PFSK-1 (cell line): ENCODE results near the gene CNGB1.

Experiments
- FOXP2 ChIP-seq: optimal IDR thresholded peaks from 2 replicates; pipeline ENCODE3; 2011; ENCODE audit warnings: borderline replicate concordance, control low read depth, inconsistent platforms; ENCODE audit not compliant: insufficient read depth; ENCODE audit errors: extremely low read length, extremely low read depth
- POLR2AphosphoS5 ChIP-seq: IDR thresholded peaks from 2 replicates; pipeline ENCODE4 v1.6.1; 2012; ENCODE audit warnings: low read depth, mild to moderate bottlenecking, control low read depth, low read length, moderate library complexity
- SIN3A ChIP-seq: IDR thresholded peaks from 2 replicates; pipeline ENCODE4 v1.6.1; 2012; ENCODE audit warnings: mild to moderate bottlenecking, low read length, moderate library complexity, borderline replicate concordance; ENCODE audit not compliant: insufficient read depth
- TAF1 ChIP-seq: IDR thresholded peaks from 2 replicates; pipeline ENCODE4 v1.6.1; 2012; ENCODE audit warnings: low read length, control low read depth, borderline replicate concordance; ENCODE audit not compliant: insufficient read depth
- TF ChIP-seq, protein P1 (sequence below), 2 experiments: IDR thresholded peaks; 2 replicates each; pipeline versions ENCODE4 v1.6.1 to v1.8.0; 2011 to 2012; ENCODE audit warnings: low read depth in 2 of 2, low read length in 2 of 2, control low read depth in 1 of 2, inconsistent platforms in 1 of 2, mild to moderate bottlenecking in 1 of 2, moderate library complexity in 1 of 2; ENCODE audit not compliant: insufficient read depth in 1 of 2

CNGB1 gene

DNA sequence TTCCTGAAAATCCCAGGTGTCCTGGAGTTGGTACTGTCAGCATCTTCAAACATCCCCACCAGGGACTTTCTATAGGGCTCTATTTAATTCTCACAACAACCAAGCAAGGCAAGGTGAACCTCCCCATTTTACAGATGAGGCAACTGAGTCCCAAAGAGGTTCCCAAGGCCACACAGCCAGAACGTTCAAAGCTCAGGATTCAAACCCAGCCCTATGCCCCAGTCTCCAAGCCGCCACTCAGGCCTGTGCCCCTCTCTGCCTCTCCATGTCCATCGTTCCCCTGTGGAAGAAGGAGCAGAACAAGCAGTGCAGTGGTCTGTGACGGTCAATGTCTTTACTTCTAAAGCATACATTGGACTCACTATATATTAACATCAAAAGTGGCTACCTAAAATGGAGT, 23.4 kb upstream of the CNGB1 start:
- TF ChIP-seq POLR2AphosphoS5 (no peak), SIN3A (no peak), FOXP2 (no peak), TAF1 (no peak)
- TF ChIP-seq, protein P1, sequence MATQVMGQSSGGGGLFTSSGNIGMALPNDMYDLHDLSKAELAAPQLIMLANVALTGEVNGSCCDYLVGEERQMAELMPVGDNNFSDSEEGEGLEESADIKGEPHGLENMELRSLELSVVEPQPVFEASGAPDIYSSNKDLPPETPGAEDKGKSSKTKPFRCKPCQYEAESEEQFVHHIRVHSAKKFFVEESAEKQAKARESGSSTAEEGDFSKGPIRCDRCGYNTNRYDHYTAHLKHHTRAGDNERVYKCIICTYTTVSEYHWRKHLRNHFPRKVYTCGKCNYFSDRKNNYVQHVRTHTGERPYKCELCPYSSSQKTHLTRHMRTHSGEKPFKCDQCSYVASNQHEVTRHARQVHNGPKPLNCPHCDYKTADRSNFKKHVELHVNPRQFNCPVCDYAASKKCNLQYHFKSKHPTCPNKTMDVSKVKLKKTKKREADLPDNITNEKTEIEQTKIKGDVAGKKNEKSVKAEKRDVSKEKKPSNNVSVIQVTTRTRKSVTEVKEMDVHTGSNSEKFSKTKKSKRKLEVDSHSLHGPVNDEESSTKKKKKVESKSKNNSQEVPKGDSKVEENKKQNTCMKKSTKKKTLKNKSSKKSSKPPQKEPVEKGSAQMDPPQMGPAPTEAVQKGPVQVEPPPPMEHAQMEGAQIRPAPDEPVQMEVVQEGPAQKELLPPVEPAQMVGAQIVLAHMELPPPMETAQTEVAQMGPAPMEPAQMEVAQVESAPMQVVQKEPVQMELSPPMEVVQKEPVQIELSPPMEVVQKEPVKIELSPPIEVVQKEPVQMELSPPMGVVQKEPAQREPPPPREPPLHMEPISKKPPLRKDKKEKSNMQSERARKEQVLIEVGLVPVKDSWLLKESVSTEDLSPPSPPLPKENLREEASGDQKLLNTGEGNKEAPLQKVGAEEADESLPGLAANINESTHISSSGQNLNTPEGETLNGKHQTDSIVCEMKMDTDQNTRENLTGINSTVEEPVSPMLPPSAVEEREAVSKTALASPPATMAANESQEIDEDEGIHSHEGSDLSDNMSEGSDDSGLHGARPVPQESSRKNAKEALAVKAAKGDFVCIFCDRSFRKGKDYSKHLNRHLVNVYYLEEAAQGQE (IDR thresholded peaks at IDR 0.05; ENCODE audit: insufficient read depth in 1 of 2, low read depth in 2 of 2, low read length in 2 of 2), result no peak

DNA sequence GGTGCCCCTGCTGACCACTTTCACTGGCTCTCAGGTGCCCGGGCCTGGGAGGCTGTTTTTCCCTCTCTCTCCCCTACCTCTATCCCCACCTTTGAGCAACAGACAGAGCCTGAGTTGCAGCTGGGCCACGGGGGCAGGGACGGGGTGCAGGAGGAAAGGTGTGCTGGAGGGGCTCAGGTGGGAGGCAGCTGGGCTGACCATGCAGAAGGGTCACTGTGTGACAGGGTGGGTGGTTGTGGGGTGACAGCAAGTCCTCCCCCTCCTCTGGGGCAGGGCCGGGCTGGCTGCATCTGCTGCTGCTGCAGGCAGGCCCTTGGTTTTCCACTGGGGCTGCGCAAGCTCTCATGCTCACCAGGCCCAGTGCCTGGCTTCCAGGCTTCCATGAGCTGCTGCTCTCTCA, 23.0 kb upstream of the CNGB1 start:
- TF ChIP-seq FOXP2, result no peak
- no peak for TF ChIP-seq POLR2AphosphoS5
- TF ChIP-seq TAF1, result no peak
- TF ChIP-seq, protein P1 (IDR thresholded peaks at IDR 0.05; ENCODE audit: insufficient read depth in 1 of 2, low read depth in 2 of 2, low read length in 2 of 2), result no peak
- no peak for TF ChIP-seq SIN3A

DNA sequence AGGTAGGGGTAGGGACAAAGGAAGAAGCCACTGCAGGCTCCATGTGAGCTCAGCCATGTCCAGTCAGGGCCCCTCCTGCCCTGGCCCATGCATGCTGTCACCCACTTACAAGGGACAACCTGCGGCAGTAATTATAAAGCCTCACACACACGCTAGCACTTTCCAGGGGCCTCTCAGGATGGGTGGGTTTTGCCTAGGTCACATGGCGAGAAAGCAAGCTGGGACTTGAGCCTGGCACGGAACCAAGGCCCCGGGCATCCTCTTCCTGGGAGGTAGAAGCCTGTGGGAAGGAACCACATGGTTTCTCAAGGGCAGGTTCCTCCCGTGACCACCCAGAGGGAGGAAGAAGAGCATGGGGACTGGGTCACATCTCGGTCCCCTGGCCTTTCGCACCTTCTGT, 22.5 kb upstream of the CNGB1 start:
- TF ChIP-seq POLR2AphosphoS5, result no peak
- TF ChIP-seq FOXP2, result no peak
- TF ChIP-seq SIN3A, result no peak
- TF ChIP-seq, protein P1 (IDR thresholded peaks at IDR 0.05; ENCODE audit: insufficient read depth in 1 of 2, low read depth in 2 of 2, low read length in 2 of 2), result no peak
- TF ChIP-seq TAF1, result no peak

DNA sequence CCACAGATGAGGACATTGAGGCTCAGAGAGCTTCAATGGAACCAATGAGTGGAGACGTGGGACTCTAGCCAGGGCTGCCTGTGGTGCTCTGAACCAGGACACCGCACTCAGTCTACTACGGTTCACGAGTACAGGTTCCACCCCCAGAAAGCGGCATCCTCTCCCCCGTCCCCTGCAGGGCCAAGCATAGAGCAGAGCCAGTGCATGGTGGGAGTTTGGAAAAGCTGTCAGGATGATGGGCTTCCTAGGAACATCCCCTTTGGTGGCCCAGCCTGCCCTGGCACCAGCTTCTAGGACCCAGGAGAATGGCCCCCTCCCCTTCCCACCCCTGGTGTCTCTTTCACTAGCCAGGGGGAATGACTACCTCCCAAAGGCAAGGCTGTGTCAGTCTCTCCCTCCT, 21.2 kb upstream of the CNGB1 start:
- TF ChIP-seq, protein P1 (IDR thresholded peaks at IDR 0.05; ENCODE audit: insufficient read depth in 1 of 2, low read depth in 2 of 2, low read length in 2 of 2), result no peak
- TF ChIP-seq POLR2AphosphoS5 (no peak), TAF1 (no peak), FOXP2 (no peak), SIN3A (no peak)

DNA sequence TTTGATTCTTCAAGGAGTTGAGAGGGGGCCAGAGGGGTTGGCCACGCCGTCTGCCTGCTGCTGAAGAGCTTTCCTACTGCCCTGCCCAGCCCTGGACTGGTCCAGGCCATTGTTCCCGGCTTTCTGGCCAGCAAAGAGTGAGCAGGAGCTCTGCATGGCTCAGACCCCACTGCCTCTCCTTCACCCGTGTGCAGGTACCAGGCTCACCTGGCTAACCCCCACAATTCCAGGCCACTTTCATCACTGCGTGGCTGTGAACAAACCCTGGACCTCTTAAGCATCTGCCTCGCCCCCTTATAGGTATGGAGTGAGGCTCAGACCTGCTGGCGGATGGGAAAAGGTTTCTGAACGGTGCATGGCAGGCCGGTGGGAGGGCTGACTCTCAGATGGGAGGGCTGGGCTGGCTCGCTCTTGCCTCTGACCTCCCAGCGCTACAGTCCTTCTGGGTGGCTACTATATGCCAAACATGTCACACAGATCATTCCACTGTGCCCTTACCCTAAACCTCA, 20.7 kb upstream of the CNGB1 start:
- no peak for TF ChIP-seq TAF1
